ENCODE measurements around the gene NAP1L1.

Gene NAP1L1

DNA sequence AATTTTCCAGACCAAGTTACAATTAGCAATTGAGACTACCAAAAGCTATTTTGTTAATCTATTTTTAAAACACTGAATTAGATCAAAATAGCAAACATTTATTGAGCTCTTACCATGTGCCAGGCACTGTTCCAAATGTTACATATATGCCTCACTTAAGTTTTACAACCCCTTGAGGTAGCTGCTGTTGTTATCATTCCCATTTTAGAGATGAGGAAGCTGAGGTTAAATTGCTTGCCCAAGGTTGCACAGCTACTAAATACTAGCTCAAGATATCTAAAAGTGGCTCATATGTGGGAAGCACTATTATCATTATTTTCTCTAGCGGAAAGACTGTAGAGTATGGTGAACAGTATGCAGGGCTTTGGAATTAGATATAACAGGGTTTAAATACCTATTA is 19.5 kb upstream of the NAP1L1 start:
- no peak overlapping the region for H3K4me3 ChIP-seq (ENCODE audit: low read length)
- TF ChIP-seq, protein P1, sequence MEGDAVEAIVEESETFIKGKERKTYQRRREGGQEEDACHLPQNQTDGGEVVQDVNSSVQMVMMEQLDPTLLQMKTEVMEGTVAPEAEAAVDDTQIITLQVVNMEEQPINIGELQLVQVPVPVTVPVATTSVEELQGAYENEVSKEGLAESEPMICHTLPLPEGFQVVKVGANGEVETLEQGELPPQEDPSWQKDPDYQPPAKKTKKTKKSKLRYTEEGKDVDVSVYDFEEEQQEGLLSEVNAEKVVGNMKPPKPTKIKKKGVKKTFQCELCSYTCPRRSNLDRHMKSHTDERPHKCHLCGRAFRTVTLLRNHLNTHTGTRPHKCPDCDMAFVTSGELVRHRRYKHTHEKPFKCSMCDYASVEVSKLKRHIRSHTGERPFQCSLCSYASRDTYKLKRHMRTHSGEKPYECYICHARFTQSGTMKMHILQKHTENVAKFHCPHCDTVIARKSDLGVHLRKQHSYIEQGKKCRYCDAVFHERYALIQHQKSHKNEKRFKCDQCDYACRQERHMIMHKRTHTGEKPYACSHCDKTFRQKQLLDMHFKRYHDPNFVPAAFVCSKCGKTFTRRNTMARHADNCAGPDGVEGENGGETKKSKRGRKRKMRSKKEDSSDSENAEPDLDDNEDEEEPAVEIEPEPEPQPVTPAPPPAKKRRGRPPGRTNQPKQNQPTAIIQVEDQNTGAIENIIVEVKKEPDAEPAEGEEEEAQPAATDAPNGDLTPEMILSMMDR (conservative IDR thresholded peaks at IDR 0.05; ENCODE audit: low read depth, low read length) = no peak
- DNase-seq (ENCODE audit: low read depth) = no peak

DNA sequence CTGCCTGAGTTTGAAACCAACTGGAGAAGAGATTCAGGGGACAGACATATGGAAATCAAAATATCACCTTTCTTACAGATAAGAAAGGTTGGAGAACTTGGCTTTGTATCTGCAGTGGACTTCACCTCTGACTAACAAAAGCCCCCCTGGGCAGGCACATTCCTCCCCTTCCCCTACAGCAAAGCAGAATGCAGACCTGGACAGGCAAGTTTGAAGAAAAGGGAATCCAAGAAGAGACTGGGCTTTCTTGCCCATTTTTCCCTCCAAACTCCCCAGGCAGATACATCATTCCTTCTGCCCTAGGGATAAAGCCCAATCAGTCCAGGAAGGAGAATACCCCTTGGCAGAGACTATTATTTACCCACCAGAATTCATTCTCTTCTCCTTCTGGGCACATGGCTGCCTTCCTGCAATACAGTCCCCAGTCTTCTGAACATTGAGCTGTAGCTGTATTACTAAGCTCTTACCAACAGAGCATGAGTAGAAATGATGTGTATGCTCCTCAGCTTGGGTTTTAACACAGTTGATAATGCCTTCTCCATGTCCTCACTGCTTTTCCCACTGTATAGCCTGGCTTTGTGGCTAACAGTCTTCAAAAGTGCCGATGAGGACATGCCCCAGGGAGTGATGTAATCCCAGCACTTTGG is 17.4 kb upstream of the NAP1L1 start:
- TF ChIP-seq, protein P1 (conservative IDR thresholded peaks at IDR 0.05; ENCODE audit: low read depth, low read length) = no peak
- no peak for DNase-seq (ENCODE audit: low read depth)
- no peak overlapping the region for H3K4me3 ChIP-seq (ENCODE audit: low read length)

- no peak for DNase-seq (ENCODE audit: low read depth)
- H3K4me3 ChIP-seq (ENCODE audit: low read length) = no peak overlapping the region
- TF ChIP-seq, protein P1 (conservative IDR thresholded peaks at IDR 0.05; ENCODE audit: low read depth, low read length) = no peak
These were observed 11.7 kb upstream of the NAP1L1 start for GRCh38 chr12:76096079-76096646.

DNA sequence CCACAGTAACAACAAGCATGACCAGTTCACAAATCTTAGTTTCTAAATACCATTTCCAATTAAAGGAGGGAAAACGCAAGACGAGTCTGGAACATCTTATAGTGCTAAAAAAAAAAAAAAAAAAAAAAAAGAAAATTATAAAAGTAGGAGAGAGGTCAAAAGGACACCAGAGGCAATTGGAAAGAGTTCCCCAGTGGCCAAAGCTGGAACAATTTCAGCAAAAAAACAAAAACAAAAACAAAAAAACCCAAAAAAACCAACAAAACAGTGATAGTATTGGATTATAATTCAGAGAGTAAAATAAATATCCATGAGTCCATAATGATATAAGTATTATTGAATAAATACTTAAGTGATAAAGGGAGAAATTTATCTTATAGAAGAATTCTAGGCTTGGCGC is 10.3 kb upstream of the NAP1L1 start:
- no peak for DNase-seq (ENCODE audit: low read depth)
- H3K4me3 ChIP-seq (ENCODE audit: low read length) = no peak overlapping the region
- TF ChIP-seq, protein P1 (conservative IDR thresholded peaks at IDR 0.05; ENCODE audit: low read depth, low read length) = no peak

DNA sequence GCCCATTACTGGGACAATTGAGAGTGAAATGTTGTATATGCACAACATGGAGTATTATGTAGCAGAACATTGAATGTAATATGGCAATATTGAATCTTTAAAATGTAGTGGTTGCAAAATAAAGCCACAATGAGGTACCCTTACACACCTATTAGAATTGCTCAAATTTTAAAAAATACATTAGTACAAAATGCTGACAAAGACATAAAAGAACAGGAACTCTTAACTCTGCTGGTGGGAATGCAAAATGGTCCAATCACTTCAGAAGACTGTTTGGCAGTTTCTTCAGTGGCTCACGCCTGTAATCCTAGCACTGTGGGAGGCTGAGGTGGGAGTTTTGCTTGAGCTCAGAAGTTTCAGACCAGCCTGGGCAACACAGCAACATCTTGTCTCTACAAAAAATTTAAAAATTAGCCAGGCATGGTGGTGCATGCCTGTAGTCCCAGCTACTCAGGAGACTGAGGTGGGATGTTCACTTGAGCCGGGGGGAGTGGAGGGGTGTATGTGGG is 6.8 kb upstream of the NAP1L1 start:
- no peak for DNase-seq (ENCODE audit: low read depth)
- H3K4me3 ChIP-seq (ENCODE audit: low read length) = no peak overlapping the region
- TF ChIP-seq, protein P1 (conservative IDR thresholded peaks at IDR 0.05; ENCODE audit: low read depth, low read length) = no peak

- no peak for DNase-seq (ENCODE audit: low read depth)
- H3K4me3 ChIP-seq (ENCODE audit: low read length) = peak overlapping the region; percentile 77
These were observed 1.0 kb upstream of the NAP1L1 start for GRCh38 chr12:76085520-76085868.

More at GRCh38 chr12:76085520-76085868, 1.0 kb upstream of the NAP1L1 start:
- TF ChIP-seq, protein P1 (conservative IDR thresholded peaks at IDR 0.05; ENCODE audit: low read depth, low read length) = no peak

All from retinal pigment epithelial cell (primary cell).